Measurements from ENCODE around the gene B4GALT2. TPM values are rescaled to one million over a fixed set of nuclear protein-coding genes. Genes with fewer than 3 reads are reported as not detected.

The B4GALT2 gene
- total RNA-seq, 1 experiment from 2014 or later = 70.9 TPM

GRCh38 chr1:43968348-43968948 lies 10.6 kb upstream of the B4GALT2 start:
- no peaks in the 10 kb centered on the region for H3K27me3 ChIP-seq (ENCODE audit: insufficient read depth, low read length)
- no peak overlapping the region for H3K4ac ChIP-seq (ENCODE audit: low read depth, low read length)
- no peak overlapping the region for H2AFZ ChIP-seq (ENCODE audit: low read length)
- no peak overlapping the region for H3K23ac ChIP-seq (ENCODE audit: insufficient read length, low read depth, low read length)
- no peak overlapping the region for H2BK20ac ChIP-seq (ENCODE audit: low read depth, low read length, poor library complexity, severe bottlenecking)
- no peak overlapping the region for H3K18ac ChIP-seq (ENCODE audit: insufficient read length, low read depth, low read length)
- H3K79me2 ChIP-seq (ENCODE audit: insufficient read depth, low read length) = no peaks in the 10 kb centered on the region; the same call in 1 of the 2 replicates
- H3K27ac ChIP-seq (ENCODE audit: insufficient read length, low read depth, low read length) = no peak overlapping the region
- no peak overlapping the region for H4K8ac ChIP-seq (replicated peaks; ENCODE audit: insufficient read length, low read depth, low read length)
- no peak overlapping the region for H3K56ac ChIP-seq (ENCODE audit: insufficient read length, low read depth, low read length)
- H3K36me3 Mint-ChIP-seq (ENCODE audit: insufficient read depth in 1 of 3, low read depth in 3 of 3) = peaks cover 10 to 26% (median 14%) of the 10 kb centered on the region in 3 experiments; a peak in 6 of 7 replicates
- no peak overlapping the region for H3K4me2 ChIP-seq (ENCODE audit: insufficient read depth, insufficient read length, low read length)
- H3K9ac ChIP-seq (ENCODE audit: extremely low read depth, insufficient read length, low read length) = no peak overlapping the region
- no peak overlapping the region for H2BK15ac ChIP-seq (ENCODE audit: low read depth, low read length)
- no peak overlapping the region for H3K27ac Mint-ChIP-seq
- peaks cover 5% of the 10 kb centered on the region for H3K23me2 ChIP-seq (ENCODE audit: insufficient read length, low read depth, low read length, poor library complexity, severe bottlenecking)
- no peak overlapping the region for H2BK12ac ChIP-seq (ENCODE audit: insufficient read length, low read depth, low read length)
- no peaks in the 10 kb centered on the region for H3K9me3 ChIP-seq (ENCODE audit: control insufficient read depth, low read depth, low read length)
- no peaks in the 10 kb centered on the region for H4K20me1 ChIP-seq (ENCODE audit: control insufficient read depth, insufficient read depth, insufficient read length)
- H2AK5ac ChIP-seq (ENCODE audit: insufficient read length, low read length) = no peak overlapping the region
- H4K5ac ChIP-seq (ENCODE audit: insufficient read length, low read depth, low read length) = no peak overlapping the region
- H3K9me3 Mint-ChIP-seq = no peaks in the 10 kb centered on the region
- no CpG with 5 or more reads among the region's 6 CpGs for WGBS (ENCODE audit: extremely low coverage, insufficient read length, low lambda C conversion rate)
- H3T11ph ChIP-seq (ENCODE audit: low read length) = no peak overlapping the region
- DNase-seq = peak; percentile 67
- no peak for TF ChIP-seq CTCF (conservative IDR thresholded peaks at IDR 0.05)
- no peaks in the 10 kb centered on the region; the same call in 1 of the 2 replicates for H3K4me1 ChIP-seq (ENCODE audit: insufficient read depth, low read length)
- H3K27me3 Mint-ChIP-seq (ENCODE audit: low read depth) = peaks cover 1% of the 10 kb centered on the region
- H3K14ac ChIP-seq (ENCODE audit: insufficient read depth, low read length) = no peak overlapping the region
- peaks cover 8 to 11% of the 10 kb centered on the region in 2 experiments for H3K4me1 Mint-ChIP-seq
- H4K91ac ChIP-seq (ENCODE audit: insufficient read length, low read depth, low read length) = no peak overlapping the region
- peaks cover 3% of the 10 kb centered on the region for H3K79me1 ChIP-seq (ENCODE audit: insufficient read depth, low read depth, low read length, poor library complexity, severe bottlenecking)
- no peak overlapping the region for H2BK5ac ChIP-seq (ENCODE audit: insufficient read length, low read length)
- H2BK120ac ChIP-seq (ENCODE audit: low read depth, low read length, poor library complexity, severe bottlenecking) = no peak overlapping the region
- H3K4me3 Mint-ChIP-seq = peak overlapping the region in 1 of 2 experiments; percentile 60; a peak in 2 of 5 replicates
